ENCODE data around the gene GOLT1A.

The GOLT1A gene

GRCh38 chr1:204213668-204214662, at the start of gene GOLT1A:
TSS of gene GOLT1A (minus strand) at chr1:204213988. CDS start at chr1:204213906, 82 bp downstream.
- DNase-seq = peak; percentile 40

- no peak for DNase-seq
Measured at GRCh38 chr1:204263254-204263910, 49.6 kb upstream of the GOLT1A start.

- no peak for DNase-seq
Measured at GRCh38 chr1:204262506-204263253, 48.9 kb upstream of the GOLT1A start.

GRCh38 chr1:204261746-204262505, 48.1 kb upstream of the GOLT1A start:
- DNase-seq = no peak

- no peak for DNase-seq
Measured at GRCh38 chr1:204261266-204261665, 47.5 kb upstream of the GOLT1A start.

- DNase-seq = no peak
Measured at GRCh38 chr1:204260601-204261197, 46.9 kb upstream of the GOLT1A start.

GRCh38 chr1:204259782-204260181, 46.0 kb upstream of the GOLT1A start:
- DNase-seq = no peak

- DNase-seq = no peak
Measured at GRCh38 chr1:204259196-204259595, 45.4 kb upstream of the GOLT1A start.

- DNase-seq = peak; percentile 8
Measured at GRCh38 chr1:204258213-204259115, 44.7 kb upstream of the GOLT1A start.

GRCh38 chr1:204257446-204257845, 43.7 kb upstream of the GOLT1A start:
- no peak for DNase-seq

- DNase-seq = no peak
Measured at GRCh38 chr1:204256531-204256930, 42.7 kb upstream of the GOLT1A start.

- DNase-seq = no peak
Measured at GRCh38 chr1:204255966-204256365, 42.2 kb upstream of the GOLT1A start.

- no peak for DNase-seq
Measured at GRCh38 chr1:204255225-204255624, 41.4 kb upstream of the GOLT1A start.

- no peak for DNase-seq
Measured at GRCh38 chr1:204254031-204254661, 40.4 kb upstream of the GOLT1A start.

- no peak for DNase-seq
Measured at GRCh38 chr1:204251926-204252689, 38.3 kb upstream of the GOLT1A start.

GRCh38 chr1:204251286-204251685, 37.5 kb upstream of the GOLT1A start:
- no peak for DNase-seq

- DNase-seq = no peak
Measured at GRCh38 chr1:204250428-204251030, 36.7 kb upstream of the GOLT1A start.

GRCh38 chr1:204249736-204250427, 36.1 kb upstream of the GOLT1A start:
- DNase-seq = no peak

GRCh38 chr1:204248954-204249353, 35.2 kb upstream of the GOLT1A start:
- no peak for DNase-seq
